GM21529 (cell line): ENCODE measurements around the gene TBRG4.

Experiments
- ATAC-seq: cut with Tn5 transposase; IDR thresholded peaks from one replicate; pipeline ENCODE4 v1.9.1; 2021; ENCODE audit not compliant: unreplicated experiment

The TBRG4 gene

GRCh38 chr7:45060295-45060694 is 51.2 kb downstream of the TBRG4 start:
- ATAC-seq, result no peak

GRCh38 chr7:45057878-45058277 is 53.6 kb downstream of the TBRG4 start:
- no peak for ATAC-seq

- ATAC-seq, result no peak
Observed at GRCh38 chr7:45055594-45056219, 55.8 kb downstream of the TBRG4 start.

- ATAC-seq, result no peak
Observed at GRCh38 chr7:45055016-45055415, 56.5 kb downstream of the TBRG4 start.

- ATAC-seq, result no peak
Observed at GRCh38 chr7:45054442-45054841, 57.1 kb downstream of the TBRG4 start.

- ATAC-seq, result no peak
Observed at GRCh38 chr7:45053941-45054340, 57.6 kb downstream of the TBRG4 start.

- no peak for ATAC-seq
Observed at GRCh38 chr7:45053401-45053800, 58.1 kb downstream of the TBRG4 start.

GRCh38 chr7:45052011-45052410 is 59.5 kb downstream of the TBRG4 start:
- no peak for ATAC-seq

GRCh38 chr7:45050198-45050597 is 61.3 kb downstream of the TBRG4 start:
- ATAC-seq, result no peak
